GM19463 (cell line): ENCODE data around the gene AK9.

Experiments
- ATAC-seq: cut with Tn5 transposase; IDR thresholded peaks from one replicate; pipeline ENCODE4 v1.9.1; 2021; ENCODE audit warnings: mild to moderate bottlenecking, moderate library complexity; ENCODE audit not compliant: unreplicated experiment

The AK9 gene

GRCh38 chr6:109448615-109449014 is 242.4 kb downstream of the AK9 start:
- ATAC-seq: no peak

- ATAC-seq: no peak
Measured at GRCh38 chr6:109447878-109448555, 243.0 kb downstream of the AK9 start.

GRCh38 chr6:109447087-109447486 is 243.9 kb downstream of the AK9 start:
- no peak for ATAC-seq

- no peak for ATAC-seq
Measured at GRCh38 chr6:109446541-109446940, 244.5 kb downstream of the AK9 start.

- ATAC-seq: no peak
Measured at GRCh38 chr6:109446072-109446471, 244.9 kb downstream of the AK9 start.

- ATAC-seq: no peak
Measured at GRCh38 chr6:109445382-109445781, 245.6 kb downstream of the AK9 start.

GRCh38 chr6:109443425-109443950 is 247.5 kb downstream of the AK9 start:
- ATAC-seq: no peak
